ENCODE results near the gene LATS2.
"Not testable (repeated sequence)": the region's sequence is repeated elsewhere in the genome, so short reads cannot be mapped to it uniquely, and the experiment has no call there.

The LATS2 gene

DNA sequence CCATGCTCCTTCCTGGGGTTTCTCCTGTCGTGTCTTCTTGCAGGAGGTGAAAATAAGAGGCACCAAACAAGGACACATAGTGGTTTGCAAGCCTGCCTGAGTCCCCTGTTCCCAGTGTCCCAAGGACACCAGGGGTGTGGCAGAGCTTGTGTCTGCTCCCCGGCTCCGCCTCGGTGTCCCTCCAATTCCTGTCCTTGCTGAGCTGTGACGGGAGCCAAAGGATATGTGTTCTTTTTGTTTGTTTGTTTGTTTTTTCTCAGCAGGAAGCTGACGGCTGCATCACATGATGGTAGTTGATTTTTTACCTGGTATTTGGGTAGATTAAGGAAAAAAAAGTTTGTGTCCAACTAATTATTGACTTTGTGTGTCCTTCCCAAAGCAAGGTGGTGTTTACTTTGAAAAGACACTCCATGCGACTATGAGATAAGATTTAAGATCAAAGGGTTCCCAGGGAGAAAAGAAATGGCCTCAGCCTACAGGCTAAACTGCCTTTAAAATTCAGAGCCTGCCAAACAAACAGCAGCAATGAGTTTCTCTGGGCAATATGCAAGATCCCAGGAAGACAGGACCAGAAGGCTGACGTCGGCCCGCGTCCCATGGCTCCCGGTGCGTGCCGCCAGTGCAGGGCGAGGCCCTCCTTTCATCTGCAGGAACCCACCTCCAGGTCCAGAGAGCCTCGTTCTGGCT, 108.0 kb downstream of the LATS2 start:
- no peak for DNase-seq

DNA sequence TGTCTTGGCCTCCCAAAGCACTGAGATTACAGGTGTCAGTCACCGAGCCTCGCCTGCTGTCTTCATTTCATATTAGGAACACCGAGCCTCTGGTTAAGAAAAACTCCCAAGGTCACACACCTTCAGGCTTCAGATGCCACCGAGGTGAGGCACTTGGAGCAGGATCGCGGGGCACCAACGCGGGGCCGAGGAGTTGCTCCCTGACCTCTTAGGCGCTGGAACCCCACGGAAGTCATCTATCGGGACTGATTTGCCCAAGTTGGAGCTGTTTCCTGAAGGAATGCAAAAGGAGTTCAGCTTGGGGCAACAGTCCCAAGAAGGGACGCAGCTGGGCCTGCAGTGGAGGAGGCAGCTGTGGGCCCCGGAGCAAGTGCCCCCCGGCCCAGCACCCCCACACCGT, 108.5 kb downstream of the LATS2 start:
- no peak for DNase-seq

DNA sequence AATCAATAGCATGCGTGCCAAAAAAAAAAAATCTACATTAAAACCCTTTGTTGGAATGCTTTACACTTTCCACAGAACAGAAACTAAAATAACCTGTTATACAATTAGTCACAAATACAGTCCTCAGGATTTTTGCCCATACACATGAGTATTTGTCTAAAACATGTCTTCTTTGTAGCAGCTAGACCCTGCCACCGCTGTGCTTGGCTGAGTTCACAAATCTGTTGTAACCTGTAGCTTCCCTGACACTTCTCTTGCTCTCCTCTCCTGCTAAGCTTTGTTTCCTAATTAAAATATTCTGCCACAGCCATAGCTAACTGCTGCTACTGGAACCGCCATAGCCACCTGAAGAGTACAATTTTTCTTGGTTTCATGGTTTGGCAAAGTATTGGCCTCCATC, 113.4 kb downstream of the LATS2 start:
- DNase-seq: not testable (repeated sequence)

DNA sequence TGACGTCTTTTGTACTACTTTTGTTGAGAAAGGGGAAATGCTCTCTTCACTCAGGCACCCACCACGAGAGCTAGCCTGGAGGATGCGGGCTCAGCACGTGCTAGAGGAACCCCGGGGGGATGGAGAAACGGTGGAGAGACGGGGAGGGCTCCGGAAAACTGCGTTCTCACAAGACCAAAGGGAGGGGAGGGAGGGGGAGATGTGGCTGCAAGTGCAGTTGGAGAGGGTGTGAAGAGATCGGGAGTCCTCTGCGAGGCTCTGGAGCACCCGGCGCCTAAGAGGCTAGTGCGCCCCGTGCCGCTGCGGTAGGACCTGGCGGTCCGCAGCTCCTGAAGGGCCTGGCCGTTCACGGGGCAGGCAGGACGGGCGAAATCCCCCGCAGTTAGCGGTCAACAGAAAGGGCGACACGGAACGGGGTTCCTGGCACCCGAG, 115.4 kb downstream of the LATS2 start:
- DNase-seq: no peak

DNA sequence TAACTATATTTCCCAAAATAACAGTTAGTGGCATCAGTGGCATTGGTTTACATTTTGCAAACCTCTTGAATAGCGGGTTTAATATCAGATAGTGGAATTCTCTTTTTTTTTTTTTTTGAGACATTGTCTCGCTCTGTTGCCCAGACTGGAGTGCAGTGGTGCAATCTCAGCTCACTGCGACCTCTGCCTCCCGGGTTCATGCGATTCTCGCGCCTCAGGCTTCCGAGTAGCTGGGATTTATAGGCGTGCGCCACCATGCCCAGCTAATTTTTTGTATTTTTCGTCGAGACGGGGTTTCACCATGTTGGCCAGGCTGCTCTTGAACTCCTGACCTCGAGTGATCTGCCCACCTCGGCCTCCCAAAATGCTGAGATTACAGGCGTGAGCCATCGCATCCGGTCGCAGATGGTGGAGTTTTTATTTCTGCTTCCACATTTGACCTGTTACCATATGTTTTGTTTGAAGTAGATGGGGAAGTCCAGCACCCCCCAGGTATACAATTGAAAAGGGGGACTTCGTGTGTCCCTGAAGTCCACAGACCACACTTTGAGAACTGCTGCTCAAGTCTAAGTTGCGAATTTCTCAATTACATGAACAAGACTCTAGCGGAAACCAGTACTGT, 118.3 kb downstream of the LATS2 start:
- DNase-seq: no peak

DNA sequence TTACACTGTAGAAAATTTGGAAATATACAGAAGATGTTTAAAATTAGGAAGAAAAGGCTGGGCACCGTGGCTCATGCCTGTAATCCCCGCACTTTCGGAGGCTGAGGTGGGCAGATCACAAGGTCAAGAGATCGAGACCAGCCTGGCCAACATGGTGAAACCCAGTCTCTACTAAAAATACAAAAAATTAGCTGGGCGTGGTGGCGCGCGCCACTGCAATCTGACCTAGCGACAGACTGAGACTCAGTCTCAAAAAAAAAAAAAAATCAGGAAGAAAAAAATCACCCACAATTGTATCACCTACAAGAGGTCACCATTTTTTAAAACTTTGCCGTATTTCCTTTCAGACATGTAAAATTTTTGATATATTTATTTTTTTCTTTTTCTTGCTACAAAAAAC, 120.9 kb downstream of the LATS2 start:
- not testable (repeated sequence) for DNase-seq

DNA sequence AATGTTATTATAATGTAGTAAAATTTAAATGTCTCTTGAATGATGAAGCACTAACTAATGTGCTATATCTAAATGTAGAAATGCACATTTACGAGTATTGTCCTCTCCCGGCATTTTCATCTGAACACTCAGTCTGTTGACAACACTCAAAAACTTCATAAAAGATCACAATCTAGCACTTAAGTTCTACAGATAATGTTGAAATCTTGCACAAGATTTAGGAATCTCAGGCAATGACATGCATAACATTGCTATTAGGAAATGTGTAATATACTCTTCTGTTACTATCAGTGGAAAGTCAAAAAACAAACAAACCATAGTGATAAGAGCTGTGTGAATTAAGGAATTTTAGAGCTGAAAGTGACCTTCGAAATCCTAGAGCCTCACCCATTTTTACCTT, 121.3 kb downstream of the LATS2 start:
- DNase-seq: no peak

DNA sequence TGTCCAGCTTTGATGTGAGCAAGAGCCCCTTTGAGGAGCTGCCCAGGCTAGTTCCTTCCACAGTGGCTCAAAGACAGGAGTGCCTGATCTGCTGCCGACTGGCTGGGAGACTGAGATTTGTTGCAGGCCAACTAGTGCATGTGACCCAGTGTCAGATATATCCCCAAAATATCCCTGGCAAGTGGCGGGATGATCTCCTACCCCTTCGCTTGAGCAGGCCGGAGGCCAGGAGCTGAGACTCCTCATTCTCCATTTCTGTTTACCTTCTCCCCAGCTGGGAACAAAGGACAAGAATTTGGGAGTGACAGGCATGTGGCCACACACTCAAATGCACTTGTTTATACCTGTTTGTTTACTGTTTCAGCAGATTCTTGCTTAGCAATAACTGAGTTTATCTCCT, 121.7 kb downstream of the LATS2 start:
- DNase-seq: no peak

DNA sequence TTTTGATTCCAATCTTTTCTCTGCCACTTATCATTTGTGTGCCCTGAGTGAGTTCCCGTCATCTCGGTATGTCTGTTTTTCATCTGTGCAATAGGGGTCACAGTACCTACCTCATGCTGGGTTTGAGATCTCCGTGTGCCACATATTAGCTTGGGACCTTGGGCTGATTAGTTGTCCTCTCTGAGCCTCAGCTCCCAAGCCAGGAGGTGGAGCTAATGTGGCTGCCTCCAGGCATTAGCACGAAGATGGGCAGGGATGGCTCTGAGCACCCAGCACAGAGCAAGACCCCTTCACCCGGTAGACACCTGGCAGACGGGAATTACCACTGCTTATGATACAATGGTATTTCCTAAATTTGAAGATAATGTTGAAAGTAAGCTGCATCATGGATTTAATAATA, 123.1 kb downstream of the LATS2 start:
- DNase-seq: no peak

DNA sequence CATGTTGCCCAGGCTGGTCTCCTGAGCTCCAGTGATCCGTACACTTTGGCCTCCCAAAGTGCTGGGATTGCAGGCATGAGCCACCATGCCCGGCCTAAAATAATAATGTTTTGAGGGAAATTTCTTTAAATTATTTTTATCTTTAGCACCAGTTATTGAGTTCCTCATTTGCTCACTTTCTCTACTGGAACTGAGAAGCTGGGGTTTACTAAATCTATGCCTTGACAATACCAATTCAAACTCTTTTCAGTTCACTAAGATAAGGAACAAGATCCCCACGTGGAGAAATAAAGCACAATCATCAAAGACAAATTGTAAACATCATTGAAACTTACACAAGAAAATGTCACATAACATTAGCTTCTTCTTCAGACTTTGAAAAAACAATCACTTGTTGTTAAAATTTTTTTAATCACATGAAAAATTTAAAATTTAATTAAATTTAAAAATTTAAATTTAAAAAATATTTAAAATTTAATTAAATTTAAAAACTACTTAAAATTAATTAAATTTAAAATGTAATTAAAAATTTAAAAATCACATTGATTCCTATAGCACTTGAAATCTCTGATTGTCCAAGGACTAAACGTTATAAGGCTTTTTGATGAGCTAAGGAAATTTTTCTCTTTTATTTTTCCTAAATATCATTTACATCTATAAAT, 133.7 kb downstream of the LATS2 start:
- DNase-seq: no peak

DNA sequence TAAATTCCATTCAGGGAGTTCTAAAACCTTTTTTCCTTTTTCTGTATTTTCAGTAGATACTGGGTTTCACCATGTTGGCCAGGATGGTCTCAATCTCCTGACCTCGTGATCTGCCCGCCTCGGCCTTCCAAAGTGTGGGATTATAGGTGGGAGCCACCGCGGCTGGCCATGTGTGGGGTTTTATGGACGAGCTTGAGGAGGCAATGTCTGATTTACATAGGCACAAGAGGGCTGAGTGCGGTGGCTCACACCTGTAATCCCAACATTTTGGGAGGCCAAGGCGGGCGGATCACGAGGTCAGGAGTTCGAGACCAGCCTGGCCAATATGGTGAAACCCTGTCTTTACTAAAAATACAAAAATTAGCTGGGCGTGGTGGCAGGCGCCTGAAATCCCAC, 136.0 kb downstream of the LATS2 start:
- DNase-seq: not testable (repeated sequence)

DNA sequence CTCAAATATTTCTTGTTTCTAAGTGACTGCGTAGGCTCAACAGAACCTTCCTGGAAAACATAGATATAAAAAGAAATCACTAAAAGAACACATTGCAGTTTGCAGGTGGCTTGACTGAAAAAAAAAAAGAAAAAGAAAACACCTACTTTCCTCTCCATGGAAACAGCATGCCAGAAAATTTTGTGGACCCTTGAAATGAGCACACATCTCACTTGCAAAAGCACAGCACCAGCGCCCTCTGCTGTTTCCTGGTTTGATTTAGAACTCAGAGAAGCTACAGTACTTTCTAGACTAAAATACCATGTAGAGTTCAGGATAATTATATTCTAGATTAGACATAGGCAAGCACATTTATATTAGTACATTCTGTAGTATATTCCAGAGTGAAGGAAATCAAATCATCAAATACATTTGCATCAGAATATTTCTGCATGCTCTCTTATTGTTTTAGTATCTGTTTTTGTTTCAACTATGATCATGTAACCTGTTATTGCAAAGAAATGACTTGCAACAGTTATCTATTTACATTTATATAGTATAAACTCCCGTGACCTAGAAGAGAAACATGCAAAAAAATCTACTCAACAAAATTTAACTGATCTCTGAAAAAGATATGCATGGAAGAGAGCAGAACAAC, 136.5 kb downstream of the LATS2 start:
- DNase-seq: peak; percentile 63

DNA sequence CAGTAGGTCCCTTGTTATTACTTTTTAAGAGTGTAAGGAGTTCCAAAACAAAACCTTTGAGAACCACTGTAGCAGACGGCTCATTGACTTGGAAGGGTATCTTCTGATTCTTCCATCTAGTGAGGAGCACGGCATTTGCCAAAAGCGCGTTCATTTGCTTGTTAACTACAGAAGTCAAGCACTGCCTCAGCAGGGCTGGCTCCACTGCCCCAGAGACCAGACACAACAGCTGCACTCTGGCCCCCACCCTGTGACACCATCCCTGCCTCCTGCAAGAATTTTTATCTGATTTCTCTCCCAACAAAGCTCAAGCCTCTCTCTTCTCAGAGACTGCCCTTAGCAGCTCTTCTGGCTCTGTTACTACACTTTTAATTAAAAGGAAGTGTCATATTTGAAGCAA, 138.1 kb downstream of the LATS2 start:
- no peak for DNase-seq
